ENCODE data around the gene FNDC11. TPM values are rescaled to one million over a fixed set of nuclear protein-coding genes. Genes with fewer than 3 reads are reported as not detected.

The FNDC11 gene
- total and polyA plus RNA-seq, 2 donors (not counting 3 experiments of a cell fraction or from before 2014, with no cell fraction given), result 0.71 to 1.9 TPM

- POLR2A ChIA-PET, result interaction anchor here (0.7 kb wide), 1 partner anchor 10 kb away, joined by 4 read pairs; no protein-coding TSS in a partner anchor
- H3K36me3 ChIP-seq (ENCODE audit: control insufficient read depth in 2 of 2, extremely low read depth in 1 of 2, insufficient read depth in 2 of 2, low read length in 2 of 2), result no peaks in the 10 kb centered on the region
- no peak overlapping the region for H3K27ac ChIP-seq (ENCODE audit: insufficient read depth, low read depth, low read length)
- H2AFZ ChIP-seq (ENCODE audit: low read depth, low read length), result no peak overlapping the region
- DNase-seq (ENCODE audit: low read depth, low spot score) (no peak), FAIRE-seq (no peak)
- H3K4me1 ChIP-seq (ENCODE audit: control insufficient read depth, extremely low read depth, insufficient read depth, low read length), result no peaks in the 10 kb centered on the region
- no peak overlapping the region for H3K4me3 ChIP-seq (replicated peaks in 1 of 3; ENCODE audit: insufficient read depth in 1 of 3, low read depth in 1 of 3, low read length in 3 of 3)
- H4K20me1 ChIP-seq (replicated peaks; ENCODE audit: control insufficient read depth, extremely low read depth, insufficient read depth, low read length), result no peaks in the 10 kb centered on the region
- TF ChIP-seq MYC (IDR thresholded peaks at IDR 0.05; ENCODE audit: low read depth, low read length) (no peak), POLR2AphosphoS5 (IDR thresholded peaks at IDR 0.05; ENCODE audit: insufficient read depth, low read depth, low read length) (no peak), GATA2 (IDR thresholded peaks at IDR 0.05; ENCODE audit: insufficient read depth, insufficient read length, low read depth, low read length) (no peak), MAX (IDR thresholded peaks at IDR 0.05; ENCODE audit: insufficient read depth, insufficient read length) (no peak), POLR2A (IDR thresholded peaks at IDR 0.05; ENCODE audit: low read depth, low read length) (no peak), FOS (IDR thresholded peaks at IDR 0.05; ENCODE audit: borderline replicate concordance, insufficient read depth, low read length) (no peak), EZH2 (IDR thresholded peaks at IDR 0.05; ENCODE audit: borderline replicate concordance, low read depth, low read length, severe bottlenecking) (no peak)
- H3K9me1 ChIP-seq (replicated peaks; ENCODE audit: control insufficient read depth, extremely low read depth, insufficient read depth, low read length), result no peaks in the 10 kb centered on the region
- H3K79me2 ChIP-seq (ENCODE audit: control insufficient read depth, insufficient read depth, low read length), result no peaks in the 10 kb centered on the region
- intact Hi-C loops (cut with micrococcal nuclease) (no loop called here), dilution Hi-C loops (cut with MboI; ENCODE audit: extremely low pct_ligation_motif_present, low sequenced_read_pairs) (no loop called here)
- CTCF ChIA-PET, result no interaction called here
- H3K4me2 ChIP-seq (ENCODE audit: insufficient read depth, low read length), result no peak overlapping the region
- H3K9ac ChIP-seq (replicated peaks; ENCODE audit: extremely low read depth, insufficient read depth, low read length), result no peak overlapping the region
- BruUV-seq (replicated peaks), result no TSS peak
- no peaks in the 10 kb centered on the region for H3K27me3 ChIP-seq (ENCODE audit: control insufficient read depth in 2 of 2, insufficient read depth in 2 of 2, low read length in 2 of 2)
- H3K9me3 ChIP-seq (replicated peaks; ENCODE audit: control insufficient read depth, insufficient read depth, low read length), result no peaks in the 10 kb centered on the region
These were observed 21.4 kb upstream of the FNDC11 start for GRCh38 chr20:63532449-63532971.

- CTCF ChIA-PET, result no interaction called here
- dilution Hi-C loops (cut with MboI; ENCODE audit: extremely low pct_ligation_motif_present, low sequenced_read_pairs), result no loop called here
- no peak overlapping the region for H3K9ac ChIP-seq (replicated peaks; ENCODE audit: extremely low read depth, insufficient read depth, low read length)
These were observed 20.6 kb upstream of the FNDC11 start for GRCh38 chr20:63533388-63533787.

More at GRCh38 chr20:63533388-63533787, 20.6 kb upstream of the FNDC11 start:
- Histone ChIP-seq H3K27me3 (ENCODE audit: control insufficient read depth in 2 of 2, insufficient read depth in 2 of 2, low read length in 2 of 2) (no peaks in the 10 kb centered on the region), H3K9me3 (replicated peaks; ENCODE audit: control insufficient read depth, insufficient read depth, low read length) (no peaks in the 10 kb centered on the region), H4K20me1 (replicated peaks; ENCODE audit: control insufficient read depth, extremely low read depth, insufficient read depth, low read length) (no peaks in the 10 kb centered on the region), H3K36me3 (ENCODE audit: control insufficient read depth in 2 of 2, extremely low read depth in 1 of 2, insufficient read depth in 2 of 2, low read length in 2 of 2) (no peaks in the 10 kb centered on the region), H3K4me1 (ENCODE audit: control insufficient read depth, extremely low read depth, insufficient read depth, low read length) (no peaks in the 10 kb centered on the region), H3K9me1 (replicated peaks; ENCODE audit: control insufficient read depth, extremely low read depth, insufficient read depth, low read length) (no peaks in the 10 kb centered on the region), H3K4me2 (ENCODE audit: insufficient read depth, low read length) (no peak overlapping the region), H3K27ac (ENCODE audit: insufficient read depth, low read depth, low read length) (no peak overlapping the region), H3K79me2 (ENCODE audit: control insufficient read depth, insufficient read depth, low read length) (no peaks in the 10 kb centered on the region), H2AFZ (ENCODE audit: low read depth, low read length) (no peak overlapping the region), H3K4me3 (replicated peaks in 1 of 3; ENCODE audit: insufficient read depth in 1 of 3, low read depth in 1 of 3, low read length in 3 of 3) (no peak overlapping the region)
- intact Hi-C loops (cut with micrococcal nuclease), result no loop called here
- POLR2A ChIA-PET, result no interaction called here
- no peak for FAIRE-seq
- no peak for DNase-seq (ENCODE audit: low read depth, low spot score)
- TF ChIP-seq MAX (IDR thresholded peaks at IDR 0.05; ENCODE audit: insufficient read depth, insufficient read length) (no peak), CTCF (IDR thresholded peaks at IDR 0.05; ENCODE audit: extremely low read depth in 1 of 2, insufficient read depth in 1 of 2, low read depth in 1 of 2, low read length in 2 of 2) (no peak), EZH2 (IDR thresholded peaks at IDR 0.05; ENCODE audit: borderline replicate concordance, low read depth, low read length, severe bottlenecking) (no peak), POLR2A (IDR thresholded peaks at IDR 0.05; ENCODE audit: low read depth, low read length) (no peak), GATA2 (IDR thresholded peaks at IDR 0.05; ENCODE audit: insufficient read depth, insufficient read length, low read depth, low read length) (no peak), FOS (IDR thresholded peaks at IDR 0.05; ENCODE audit: borderline replicate concordance, insufficient read depth, low read length) (no peak), MYC (IDR thresholded peaks at IDR 0.05; ENCODE audit: low read depth, low read length) (no peak), POLR2AphosphoS5 (IDR thresholded peaks at IDR 0.05; ENCODE audit: insufficient read depth, low read depth, low read length) (no peak), JUN (IDR thresholded peaks at IDR 0.05; ENCODE audit: borderline replicate concordance, insufficient read depth, insufficient read length, low read depth) (no peak)
- no TSS peak for BruUV-seq (replicated peaks)

Data from endothelial cell of umbilical vein (primary cell).